ENCODE data around the gene CRTC2.
A peak's percentile ranks its signal among the peaks of the same experiment; 100 is the strongest.
"Not testable (repeated sequence)": the region's sequence is repeated elsewhere in the genome, so short reads cannot be mapped to it uniquely, and the experiment has no call there.

The CRTC2 gene

GRCh38 chr1:153958111-153958960 lies at the start of gene CRTC2:
Gene CRTC2 (minus strand): TSS chr1:153958612. CDS start chr1:153958497, 115 bp downstream.
- DNase-seq (ENCODE audit: low read depth) = peak; percentile 95

- DNase-seq (ENCODE audit: low read depth) = no peak
Observed at GRCh38 chr1:154006136-154006535, 47.7 kb upstream of the CRTC2 start.

- no peak for DNase-seq (ENCODE audit: low read depth)
Observed at GRCh38 chr1:154000420-154000819, 42.0 kb upstream of the CRTC2 start.

GRCh38 chr1:153996882-153997281 lies 38.5 kb upstream of the CRTC2 start:
- DNase-seq (ENCODE audit: low read depth) = not testable (repeated sequence)

- no peak for DNase-seq (ENCODE audit: low read depth)
Observed at GRCh38 chr1:153995640-153996039, 37.2 kb upstream of the CRTC2 start.

- DNase-seq (ENCODE audit: low read depth) = no peak
Observed at GRCh38 chr1:153995202-153995601, 36.8 kb upstream of the CRTC2 start.

GRCh38 chr1:153991806-153992205 lies 33.4 kb upstream of the CRTC2 start:
- no peak for DNase-seq (ENCODE audit: low read depth)

- no peak for DNase-seq (ENCODE audit: low read depth)
Observed at GRCh38 chr1:153991151-153991630, 32.8 kb upstream of the CRTC2 start.

- DNase-seq (ENCODE audit: low read depth) = peak; percentile 75
Observed at GRCh38 chr1:153990468-153991150, 32.2 kb upstream of the CRTC2 start, which contains the start of gene RPS27. Gene RPS27 (plus strand): TSS chr1:153990762. CDS start chr1:153990797, 35 bp downstream.

GRCh38 chr1:153987621-153988020 lies 29.2 kb upstream of the CRTC2 start:
- DNase-seq (ENCODE audit: low read depth) = no peak

GRCh38 chr1:153985941-153986761 lies 27.7 kb upstream of the CRTC2 start, which contains the start of gene RAB13:
Gene RAB13 (minus strand): TSS chr1:153986339. CDS start chr1:153986236, 103 bp downstream.
- no peak for DNase-seq (ENCODE audit: low read depth)

- no peak for DNase-seq (ENCODE audit: low read depth)
Observed at GRCh38 chr1:153985341-153985912, 27.0 kb upstream of the CRTC2 start.

- DNase-seq (ENCODE audit: low read depth) = no peak
Observed at GRCh38 chr1:153984123-153984894, 25.9 kb upstream of the CRTC2 start.

- not testable (repeated sequence) for DNase-seq (ENCODE audit: low read depth)
Observed at GRCh38 chr1:153981735-153982134, 23.3 kb upstream of the CRTC2 start.

- DNase-seq (ENCODE audit: low read depth) = not testable (repeated sequence)
Observed at GRCh38 chr1:153979091-153979490, 20.7 kb upstream of the CRTC2 start.

GRCh38 chr1:153978274-153978909 lies 20.0 kb upstream of the CRTC2 start:
- no peak for DNase-seq (ENCODE audit: low read depth)

GRCh38 chr1:153977250-153978240 lies 19.1 kb upstream of the CRTC2 start, which contains the start of gene JTB:
Gene JTB (minus strand): TSS chr1:153977674. CDS start chr1:153977252, 422 bp downstream.
- peak; percentile 76 for DNase-seq (ENCODE audit: low read depth)

GRCh38 chr1:153976819-153977249 lies 18.4 kb upstream of the CRTC2 start:
- no peak for DNase-seq (ENCODE audit: low read depth)

- no peak for DNase-seq (ENCODE audit: low read depth)
Observed at GRCh38 chr1:153973525-153973924, 15.1 kb upstream of the CRTC2 start.
